ENCODE data around the gene SEMA4D.

GRCh38 chr9:89496645-89497256 is 1.2 kb downstream of the SEMA4D start:
- TF ChIP-seq CTCF (conservative IDR thresholded peaks at IDR 0.05) (no peak), EZH2 (IDR thresholded peaks at IDR 0.05; ENCODE audit: low read depth) (no peak)

Measured in PC-9 (cell line).